ENCODE data around the gene ZNF576. TPM values are rescaled to one million over a fixed set of nuclear protein-coding genes. Genes with fewer than 3 reads are reported as not detected.

Gene ZNF576
- total RNA-seq, 4 donors from 2014 or later = 4.2 to 16.8 (median 10.0) TPM

DNA sequence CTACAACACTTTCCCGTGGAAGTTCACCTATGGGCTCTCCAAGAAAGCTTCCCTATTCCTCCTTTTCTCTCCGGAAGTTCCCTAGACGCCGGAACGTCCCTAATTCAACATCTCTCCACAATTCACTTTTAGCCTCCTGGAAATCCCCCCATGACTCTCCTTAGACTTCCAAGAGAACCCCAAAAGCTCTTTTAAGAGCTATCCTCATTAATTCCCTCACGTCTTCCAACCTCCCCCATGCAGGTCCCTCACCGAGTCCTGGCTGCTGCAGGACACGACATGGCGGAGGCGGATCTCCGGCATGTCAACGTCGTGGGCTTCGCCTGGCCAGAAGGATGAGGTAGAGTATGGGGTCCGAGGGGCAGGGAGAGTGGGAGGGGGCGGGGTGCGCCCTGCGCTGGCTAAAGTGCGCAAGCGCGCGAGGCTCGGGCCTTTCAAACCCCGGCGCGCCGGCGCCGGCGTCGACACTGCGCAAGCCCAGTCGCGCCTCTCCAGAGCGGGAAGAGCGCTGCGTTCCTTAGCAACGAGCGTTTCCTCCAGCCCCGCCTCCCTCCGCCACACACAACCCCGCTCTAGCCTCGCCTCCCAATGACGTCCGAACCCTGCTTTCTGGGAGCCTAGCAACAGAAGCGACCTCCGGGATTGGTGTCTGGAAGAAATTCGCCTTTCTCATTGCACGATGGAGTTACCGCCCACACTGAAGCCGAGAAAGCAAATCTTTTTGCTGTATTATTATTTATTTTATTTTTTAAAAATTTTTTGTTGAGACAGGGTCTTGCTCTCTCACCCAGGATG is 21.0 kb upstream of the ZNF576 start, which contains the start of the genes PINLYP and XRCC1:
Gene PINLYP (plus strand): TSS at position 646 of the 795 bp plus-strand sequence. CDS start 1,391 bp downstream, outside the sequence.
Gene XRCC1 (minus strand): TSS at position 372 of the 795 bp plus-strand sequence. CDS start 69 bp downstream, at position 303.
- TF ChIP-seq POLR2A (IDR thresholded peaks at IDR 0.05) = peak in 2 of 4 donors; percentile 12 to 58
- TF ChIP-seq, protein P1, sequence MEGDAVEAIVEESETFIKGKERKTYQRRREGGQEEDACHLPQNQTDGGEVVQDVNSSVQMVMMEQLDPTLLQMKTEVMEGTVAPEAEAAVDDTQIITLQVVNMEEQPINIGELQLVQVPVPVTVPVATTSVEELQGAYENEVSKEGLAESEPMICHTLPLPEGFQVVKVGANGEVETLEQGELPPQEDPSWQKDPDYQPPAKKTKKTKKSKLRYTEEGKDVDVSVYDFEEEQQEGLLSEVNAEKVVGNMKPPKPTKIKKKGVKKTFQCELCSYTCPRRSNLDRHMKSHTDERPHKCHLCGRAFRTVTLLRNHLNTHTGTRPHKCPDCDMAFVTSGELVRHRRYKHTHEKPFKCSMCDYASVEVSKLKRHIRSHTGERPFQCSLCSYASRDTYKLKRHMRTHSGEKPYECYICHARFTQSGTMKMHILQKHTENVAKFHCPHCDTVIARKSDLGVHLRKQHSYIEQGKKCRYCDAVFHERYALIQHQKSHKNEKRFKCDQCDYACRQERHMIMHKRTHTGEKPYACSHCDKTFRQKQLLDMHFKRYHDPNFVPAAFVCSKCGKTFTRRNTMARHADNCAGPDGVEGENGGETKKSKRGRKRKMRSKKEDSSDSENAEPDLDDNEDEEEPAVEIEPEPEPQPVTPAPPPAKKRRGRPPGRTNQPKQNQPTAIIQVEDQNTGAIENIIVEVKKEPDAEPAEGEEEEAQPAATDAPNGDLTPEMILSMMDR (IDR thresholded peaks at IDR 0.05) = peak in 1 of 6 experiments; percentile 7
- peak within 1 kb of the TSS; percentile 52 to 92 (median 78) for H3K4me3 ChIP-seq
- intact Hi-C loops (cut with DNase I) = no loop called here
- peaks cover 0 to 21% (median 0%) of the 10 kb centered on the region in 3 donors for H3K36me3 ChIP-seq
- peak; percentile 83 for DNase-seq
- 0% methylated on average over 35 to 37 of the region's 51 CpGs for whole genome bisulfite sequencing, 2 donors
- no peaks in the 10 kb centered on the region for H3K27me3 ChIP-seq
- H3K9me3 ChIP-seq = no peaks in the 10 kb centered on the region
- peak within 1 kb of the TSS; percentile 85 to 97 (median 90) for H3K27ac ChIP-seq
- H3K4me1 ChIP-seq = peaks cover 14 to 47% (median 24%) of the 10 kb centered on the region in 3 donors

DNA sequence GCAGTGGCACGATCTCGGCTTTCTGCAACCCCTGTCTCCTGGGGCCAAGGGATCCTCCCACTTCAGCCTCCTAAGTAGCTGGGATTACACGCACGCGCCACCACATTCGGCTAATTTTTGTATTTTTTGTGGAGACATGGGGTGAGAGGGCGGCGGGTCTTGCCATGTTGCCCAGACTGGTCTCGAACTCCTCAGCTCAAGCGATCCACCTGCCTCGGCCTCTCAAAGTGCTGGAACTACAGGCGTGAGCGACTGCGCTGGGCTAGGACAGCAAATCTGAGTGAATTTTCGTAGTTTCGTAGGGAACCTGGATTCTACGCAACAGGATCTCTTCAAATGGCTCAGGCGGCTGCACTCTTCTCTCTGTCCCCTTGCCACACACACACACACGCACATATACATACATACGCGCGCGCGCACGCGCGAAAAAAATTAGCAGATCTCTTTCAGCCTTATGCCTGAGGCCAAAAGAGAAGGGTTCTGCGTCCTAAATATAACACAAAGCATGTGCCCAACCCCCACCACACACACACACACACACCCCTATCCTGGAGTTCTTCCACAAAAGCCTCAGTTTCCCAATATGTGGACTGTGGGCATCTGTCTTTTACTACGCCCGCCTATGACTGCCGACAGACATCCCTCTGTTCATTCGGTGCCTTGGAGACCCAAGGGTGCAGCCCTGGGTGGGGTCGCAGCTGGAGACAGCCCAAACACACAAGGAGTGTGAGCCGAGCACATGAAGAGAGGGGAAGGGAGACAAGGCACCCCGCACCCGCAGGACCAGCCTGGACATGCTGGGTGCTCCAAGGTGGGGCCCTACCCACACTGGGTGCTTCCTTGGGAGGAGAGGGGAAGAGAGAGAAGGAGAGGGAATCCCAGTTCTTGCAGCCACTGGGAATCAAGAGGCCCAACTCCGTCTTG is 20.2 kb upstream of the ZNF576 start:
- WGBS, 2 donors = 54 to 58% methylated on average over 14 to 32 of the region's 37 CpGs
- Histone ChIP-seq H3K27me3 (no peaks in the 10 kb centered on the region), H3K36me3 (peaks cover 0 to 15% (median 0%) of the 10 kb centered on the region in 3 donors), H3K4me1 (peaks cover 19 to 56% (median 24%) of the 10 kb centered on the region in 3 donors), H3K4me3 (peak overlapping the region; percentile 23 to 92 (median 78)), H3K9me3 (no peaks in the 10 kb centered on the region), H3K27ac (peak overlapping the region; percentile 85 to 97 (median 90))
- no peak for DNase-seq
- TF ChIP-seq, protein P1 (IDR thresholded peaks at IDR 0.05) = no peak
- peak in 1 of 4 donors; percentile 9 for TF ChIP-seq POLR2A (IDR thresholded peaks at IDR 0.05)
- intact Hi-C loops (cut with DNase I) = no loop called here

- Histone ChIP-seq H3K9me3 (no peaks in the 10 kb centered on the region), H3K36me3 (no peaks in the 10 kb centered on the region), H3K4me1 (peaks cover 23 to 58% (median 24%) of the 10 kb centered on the region in 3 donors), H3K27me3 (no peaks in the 10 kb centered on the region), H3K4me3 (no peak overlapping the region), H3K27ac (no peak overlapping the region)
- WGBS, 2 donors = 77 to 87% methylated on average over 3 of the region's 3 CpGs
- DNase-seq = no peak
- TF ChIP-seq POLR2A (IDR thresholded peaks at IDR 0.05) = no peak
- TF ChIP-seq, protein P1 (IDR thresholded peaks at IDR 0.05) = no peak
- intact Hi-C loops (cut with DNase I) = no loop called here
Measured at GRCh38 chr19:43578787-43579186, 17.6 kb upstream of the ZNF576 start.

- Histone ChIP-seq H3K4me1 (peaks cover 7 to 34% (median 11%) of the 10 kb centered on the region in 3 donors), H3K36me3 (peaks cover 0 to 14% (median 0%) of the 10 kb centered on the region in 3 donors), H3K27me3 (no peaks in the 10 kb centered on the region), H3K4me3 (peak overlapping the region in 3 of 4 donors; percentile 49 to 64 (median 53)), H3K9me3 (no peaks in the 10 kb centered on the region), H3K27ac (peak overlapping the region; percentile 28 to 80 (median 76))
- DNase-seq = no peak
- TF ChIP-seq, protein P1 (IDR thresholded peaks at IDR 0.05) = no peak
- no peak for TF ChIP-seq POLR2A (IDR thresholded peaks at IDR 0.05)
- 56 to 70% methylated on average over 5 of the region's 7 CpGs for WGBS, 2 donors
- intact Hi-C loops (cut with DNase I) = no loop called here
Measured at GRCh38 chr19:43581467-43581866, 14.9 kb upstream of the ZNF576 start.

Measured in esophagus squamous epithelium (tissue), 5 donors.